ENCODE data around the gene HERC2.

Gene HERC2

GRCh38 chr15:28105793-28106192 is 216.2 kb downstream of the HERC2 start:
- Histone ChIP-seq H3K79me2 (ENCODE audit: insufficient read depth, low read depth) (no peaks in the 10 kb centered on the region), H2AFZ (ENCODE audit: low read depth) (no peak overlapping the region), H3K27ac (no peak overlapping the region), H3K36me3 (ENCODE audit: insufficient read depth) (no peaks in the 10 kb centered on the region), H3K4me3 (IDR thresholded peaks at IDR 0.05; ENCODE audit: insufficient read depth, low read depth, low read length) (no peak overlapping the region), H3K27me3 (ENCODE audit: insufficient read depth, low read depth) (no peaks in the 10 kb centered on the region), H4K20me1 (ENCODE audit: insufficient read depth) (no peaks in the 10 kb centered on the region), H3K4me1 (ENCODE audit: low read depth, poor library complexity, severe bottlenecking) (no peaks in the 10 kb centered on the region), H3K9ac (no peak overlapping the region), H3K4me2 (no peak overlapping the region)
- TF ChIP-seq CTCF (conservative IDR thresholded peaks at IDR 0.05; ENCODE audit: low read depth, low read length) = no peak

GRCh38 chr15:28105224-28105791 is 216.7 kb downstream of the HERC2 start:
- H3K9ac ChIP-seq = no peak overlapping the region
- H3K27me3 ChIP-seq (ENCODE audit: insufficient read depth, low read depth) = no peaks in the 10 kb centered on the region
- no peaks in the 10 kb centered on the region for H4K20me1 ChIP-seq (ENCODE audit: insufficient read depth)

GRCh38 chr15:28104326-28104725 is 217.7 kb downstream of the HERC2 start:
- H3K4me3 ChIP-seq (IDR thresholded peaks at IDR 0.05; ENCODE audit: insufficient read depth, low read depth, low read length) = no peak overlapping the region
- H4K20me1 ChIP-seq (ENCODE audit: insufficient read depth) = no peaks in the 10 kb centered on the region
- no peak overlapping the region for H3K9ac ChIP-seq
- H3K27me3 ChIP-seq (ENCODE audit: insufficient read depth, low read depth) = no peaks in the 10 kb centered on the region
- no peaks in the 10 kb centered on the region for H3K79me2 ChIP-seq (ENCODE audit: insufficient read depth, low read depth)
- H3K4me2 ChIP-seq = no peak overlapping the region
- no peaks in the 10 kb centered on the region for H3K36me3 ChIP-seq (ENCODE audit: insufficient read depth)
- no peak overlapping the region for H3K27ac ChIP-seq
- no peak for TF ChIP-seq CTCF (conservative IDR thresholded peaks at IDR 0.05; ENCODE audit: low read depth, low read length)
- no peaks in the 10 kb centered on the region for H3K4me1 ChIP-seq (ENCODE audit: low read depth, poor library complexity, severe bottlenecking)
- no peak overlapping the region for H2AFZ ChIP-seq (ENCODE audit: low read depth)

More at GRCh38 chr15:28105224-28105791, 216.7 kb downstream of the HERC2 start:
- TF ChIP-seq CTCF (conservative IDR thresholded peaks at IDR 0.05; ENCODE audit: low read depth, low read length) = no peak
- Histone ChIP-seq H3K4me2 (no peak overlapping the region), H2AFZ (ENCODE audit: low read depth) (no peak overlapping the region), H3K79me2 (ENCODE audit: insufficient read depth, low read depth) (no peaks in the 10 kb centered on the region), H3K36me3 (ENCODE audit: insufficient read depth) (no peaks in the 10 kb centered on the region), H3K4me3 (IDR thresholded peaks at IDR 0.05; ENCODE audit: insufficient read depth, low read depth, low read length) (no peak overlapping the region), H3K4me1 (ENCODE audit: low read depth, poor library complexity, severe bottlenecking) (no peaks in the 10 kb centered on the region), H3K27ac (no peak overlapping the region)

GRCh38 chr15:28103831-28104230 is 218.1 kb downstream of the HERC2 start:
- Histone ChIP-seq H3K27me3 (ENCODE audit: insufficient read depth, low read depth) (no peaks in the 10 kb centered on the region), H3K79me2 (ENCODE audit: insufficient read depth, low read depth) (no peaks in the 10 kb centered on the region), H3K9ac (no peak overlapping the region), H2AFZ (ENCODE audit: low read depth) (no peak overlapping the region), H3K4me1 (ENCODE audit: low read depth, poor library complexity, severe bottlenecking) (no peaks in the 10 kb centered on the region), H4K20me1 (ENCODE audit: insufficient read depth) (no peaks in the 10 kb centered on the region), H3K27ac (no peak overlapping the region), H3K4me3 (IDR thresholded peaks at IDR 0.05; ENCODE audit: insufficient read depth, low read depth, low read length) (no peak overlapping the region), H3K4me2 (no peak overlapping the region), H3K36me3 (ENCODE audit: insufficient read depth) (no peaks in the 10 kb centered on the region)
- no peak for TF ChIP-seq CTCF (conservative IDR thresholded peaks at IDR 0.05; ENCODE audit: low read depth, low read length)

Data from KMS-11 (cell line).